Activated T-helper 1 cell treated with anti-CD3 and anti-CD28 coated beads, Interleukin-2, amount 50 U/mL, for 16 hours (primary cell): ENCODE results near the gene MFAP5.
"Not testable (repeated sequence)": the region's sequence is repeated elsewhere in the genome, so short reads cannot be mapped to it uniquely, and the experiment has no call there.

Experiments
- DNase-seq, 2 donors: peaks; one replicate each; pipeline ENCODE4 v3.0.0-alpha.2; 2020; ENCODE audit warnings: low read depth in 1 of 2, low spot score in 1 of 2

The MFAP5 gene

DNA sequence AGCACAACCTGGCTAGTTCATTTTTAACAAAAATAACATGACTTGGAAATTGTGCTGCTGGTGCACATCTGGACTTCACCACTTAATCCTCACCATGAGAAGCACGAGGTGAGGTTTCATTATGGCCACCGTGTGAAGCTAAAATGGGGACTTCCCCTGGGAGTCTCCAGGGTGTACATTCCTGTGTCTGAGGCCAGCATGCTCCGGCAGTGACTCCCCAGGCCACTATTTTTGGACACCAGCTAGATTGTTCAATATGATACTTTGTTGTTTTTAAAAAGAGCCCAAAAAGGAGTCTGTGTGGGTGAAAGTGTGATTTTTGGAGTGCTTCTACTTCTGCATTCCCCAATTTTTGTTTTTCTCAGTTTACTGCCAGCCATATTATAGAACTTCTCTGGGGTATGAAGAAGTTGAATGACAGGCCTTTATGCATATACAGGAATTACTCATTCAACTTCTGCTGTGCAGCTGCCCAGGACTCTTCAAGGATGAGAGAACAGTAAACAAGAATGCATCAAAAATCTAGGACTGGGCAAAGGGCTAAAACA, 33.1 kb downstream of the MFAP5 start:
- DNase-seq: no peak

DNA sequence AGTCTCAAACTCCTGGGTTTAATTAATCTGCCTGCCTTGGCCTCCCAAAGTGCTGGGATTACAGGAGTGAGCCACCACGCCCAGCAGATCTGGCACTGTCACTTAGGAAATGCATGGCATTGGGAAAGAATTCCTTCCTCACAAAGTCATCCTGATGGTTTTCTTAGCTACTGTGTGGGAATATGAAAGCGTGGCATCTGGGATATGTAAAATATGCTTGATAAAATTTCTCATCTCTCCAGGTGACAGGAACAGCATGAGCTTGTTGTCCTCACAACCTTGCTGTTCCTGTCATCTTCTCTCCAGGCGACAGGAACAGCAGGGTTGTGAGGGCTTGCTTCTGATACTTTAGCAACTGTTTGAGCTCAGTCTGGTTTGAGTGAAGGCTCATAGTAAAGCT, 33.9 kb downstream of the MFAP5 start:
- no peak for DNase-seq

DNA sequence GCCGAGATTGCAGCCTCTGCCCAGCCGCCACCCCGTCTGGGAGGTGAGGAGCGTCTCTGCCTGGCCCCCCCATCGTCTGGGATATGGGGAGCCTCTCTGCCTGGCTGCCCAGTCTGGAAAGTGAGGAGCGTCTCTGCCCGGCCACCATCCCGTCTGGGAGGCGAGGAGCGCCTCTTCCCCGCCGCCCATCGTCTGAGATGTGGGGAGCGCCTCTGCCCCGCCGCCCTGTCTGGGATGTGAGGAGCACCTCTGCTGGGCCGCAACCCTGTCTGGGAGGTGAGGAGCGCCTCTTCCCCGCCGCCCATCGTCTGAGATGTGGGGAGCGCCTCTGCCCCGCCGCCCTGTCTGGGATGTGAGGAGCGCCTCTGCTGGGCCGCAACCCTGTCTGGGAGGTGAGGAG, 37.9 kb downstream of the MFAP5 start:
- not testable (repeated sequence) for DNase-seq

DNA sequence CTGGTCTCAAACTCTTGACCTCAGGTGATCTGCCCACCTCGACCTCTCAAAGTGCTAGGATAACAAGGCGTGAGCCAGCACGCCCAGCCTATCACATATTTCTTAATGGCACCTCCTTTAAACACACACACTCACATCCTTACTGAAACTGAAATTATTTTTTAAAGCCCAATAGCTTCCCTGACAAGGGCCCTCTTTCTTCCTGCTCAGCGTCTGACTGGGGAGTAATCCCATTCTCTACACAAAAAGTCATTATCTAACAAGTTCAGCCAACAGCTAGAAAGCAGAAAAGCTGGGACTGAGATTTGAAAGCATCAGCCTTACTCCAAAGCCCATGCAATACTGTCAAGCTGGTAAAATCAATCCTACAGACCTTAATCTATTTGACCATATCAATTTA, 40.0 kb downstream of the MFAP5 start:
- DNase-seq: no peak

DNA sequence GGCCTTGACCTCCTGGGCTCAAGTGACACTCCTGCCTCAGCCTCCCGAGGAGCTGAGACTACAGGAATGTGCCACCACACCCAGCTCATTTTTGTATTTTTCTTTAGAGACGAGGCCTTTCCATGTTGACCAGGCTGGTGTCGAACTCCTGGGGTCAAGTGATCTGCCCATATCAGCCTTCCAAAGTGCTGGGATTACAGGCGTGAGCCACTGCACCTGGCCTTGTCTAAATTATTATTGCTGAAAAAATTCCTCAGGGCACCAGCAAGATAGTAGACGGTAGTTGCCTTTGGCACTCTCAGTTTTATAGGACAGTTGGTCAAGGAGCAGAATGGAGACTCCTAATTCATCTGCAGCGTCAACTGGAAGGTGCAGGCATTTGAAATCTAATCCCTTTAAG, 47.4 kb downstream of the MFAP5 start:
- no peak for DNase-seq

DNA sequence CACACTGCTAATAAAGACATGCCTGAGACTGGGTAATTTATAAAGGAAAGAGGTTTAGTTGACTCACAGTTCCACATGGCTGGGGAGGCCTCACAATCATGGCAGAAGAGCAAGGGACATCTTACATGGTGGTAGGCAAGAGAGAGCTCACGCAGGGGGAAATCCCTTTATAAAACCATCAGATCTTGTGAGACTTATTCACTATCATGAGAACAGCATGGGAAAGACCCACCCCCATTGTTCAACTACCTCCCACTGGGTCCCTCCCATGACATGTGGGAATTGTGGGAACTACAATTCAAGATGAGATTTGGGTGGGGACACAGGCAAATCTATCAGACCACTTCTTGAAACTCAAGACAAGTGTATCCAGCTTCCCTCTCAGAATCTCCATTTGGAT, 48.7 kb downstream of the MFAP5 start:
- DNase-seq: not testable (repeated sequence)

DNA sequence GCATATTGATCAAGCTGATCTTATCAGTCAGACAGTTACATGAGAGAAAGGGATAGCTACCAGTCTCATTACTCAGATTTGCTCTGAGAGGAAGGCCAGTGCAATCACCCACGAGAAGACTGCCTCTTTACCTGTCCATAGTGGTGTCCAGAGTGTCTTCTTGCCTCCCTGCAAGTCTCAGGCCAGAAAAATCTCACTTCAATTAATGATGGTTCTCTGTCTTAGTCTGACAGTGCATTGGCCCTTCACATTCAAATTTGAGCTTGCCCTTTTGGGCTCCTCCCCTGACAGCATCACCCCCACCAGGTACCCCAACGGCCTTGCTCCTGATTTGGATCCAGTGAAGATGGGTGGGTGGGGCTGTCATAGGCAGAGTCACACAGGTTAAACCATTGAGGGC, 50.0 kb downstream of the MFAP5 start, which contains the start of gene AICDA:
TSS of gene AICDA (minus strand) at position 231 of the 400 bp plus-strand sequence. CDS start at position 139, 92 bp downstream.
- no peak for DNase-seq

DNA sequence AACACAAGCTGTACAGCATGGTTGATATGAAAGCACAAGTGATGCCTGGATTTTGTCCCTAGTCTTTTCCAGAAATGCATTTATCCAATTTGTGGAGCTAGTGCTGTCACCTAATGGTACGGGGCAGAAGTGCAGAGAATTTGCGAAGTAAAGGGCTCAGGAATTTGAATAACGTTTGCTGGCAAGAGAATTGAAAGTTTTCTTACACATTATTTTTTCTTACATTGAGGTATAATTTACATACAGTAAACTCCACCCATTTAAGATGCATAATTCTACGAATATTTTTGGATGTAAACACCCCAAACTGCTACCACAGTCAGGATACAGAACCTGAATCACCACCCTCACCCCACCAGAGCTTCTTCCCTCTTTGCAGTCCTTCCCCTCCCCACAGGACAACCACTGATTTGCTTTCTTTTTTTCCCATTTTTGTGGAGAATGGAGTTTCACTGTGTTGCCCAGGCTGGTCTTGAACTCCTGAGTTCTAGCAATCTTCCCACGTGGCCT, 53.5 kb downstream of the MFAP5 start:
- DNase-seq: no peak

DNA sequence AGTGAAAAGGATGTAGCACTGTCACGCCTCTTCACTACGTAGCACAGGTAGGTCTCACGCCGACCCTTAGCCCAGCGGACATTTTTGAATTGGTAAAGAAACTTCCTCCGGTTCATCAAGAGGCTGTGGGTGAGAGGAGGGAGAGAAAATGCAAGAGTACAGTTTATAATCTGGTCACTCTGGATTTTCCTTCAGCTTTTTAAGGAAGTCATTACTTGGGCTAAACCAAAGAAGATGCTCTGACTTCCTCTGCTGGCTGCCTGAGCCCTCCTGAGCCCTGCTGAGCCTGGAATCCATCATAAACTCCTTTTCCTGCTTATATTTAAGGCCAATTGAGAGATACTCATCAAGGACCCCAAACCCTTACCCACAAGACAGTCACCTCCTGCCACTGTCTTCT, 55.7 kb downstream of the MFAP5 start:
- DNase-seq: no peak

DNA sequence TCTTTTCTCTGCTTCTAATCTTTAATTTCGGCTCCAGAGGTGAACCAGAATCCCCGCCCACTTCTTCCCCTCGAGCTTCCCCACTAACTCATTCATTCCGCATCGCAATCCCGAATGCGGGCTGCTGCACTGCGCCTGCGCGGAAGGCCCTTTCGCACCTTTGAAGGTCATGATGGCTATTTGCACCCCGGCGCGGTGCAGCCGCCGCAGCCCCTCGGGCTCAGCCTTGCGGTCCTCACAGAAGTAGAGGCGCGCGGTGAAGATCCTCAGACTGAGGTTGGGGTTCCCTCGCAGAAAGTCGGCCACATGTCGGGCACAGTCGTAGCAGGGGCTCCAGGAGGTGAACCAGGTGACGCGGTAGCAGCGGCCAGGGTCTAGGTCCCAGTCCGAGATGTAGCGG, 57.6 kb downstream of the MFAP5 start:
- DNase-seq: no peak

DNA sequence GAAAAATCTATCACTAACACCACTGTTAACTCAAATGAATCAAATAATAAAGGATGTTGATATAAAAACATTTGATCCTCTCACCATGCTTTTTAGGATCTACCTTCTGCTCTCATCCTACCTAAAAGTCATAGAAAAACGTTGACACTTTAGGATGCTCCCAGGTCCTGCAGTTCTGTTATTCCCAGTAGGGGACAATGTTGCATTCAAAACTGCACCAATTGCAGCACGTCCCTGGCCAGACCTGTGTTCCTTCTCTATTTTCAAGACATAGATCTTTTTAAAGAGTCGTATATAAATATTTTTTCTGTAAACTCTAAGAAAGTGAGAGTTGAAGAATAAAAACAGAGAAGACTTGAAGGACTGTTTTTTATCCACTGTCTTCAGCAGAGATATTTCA, 58.8 kb downstream of the MFAP5 start:
- no peak for DNase-seq

DNA sequence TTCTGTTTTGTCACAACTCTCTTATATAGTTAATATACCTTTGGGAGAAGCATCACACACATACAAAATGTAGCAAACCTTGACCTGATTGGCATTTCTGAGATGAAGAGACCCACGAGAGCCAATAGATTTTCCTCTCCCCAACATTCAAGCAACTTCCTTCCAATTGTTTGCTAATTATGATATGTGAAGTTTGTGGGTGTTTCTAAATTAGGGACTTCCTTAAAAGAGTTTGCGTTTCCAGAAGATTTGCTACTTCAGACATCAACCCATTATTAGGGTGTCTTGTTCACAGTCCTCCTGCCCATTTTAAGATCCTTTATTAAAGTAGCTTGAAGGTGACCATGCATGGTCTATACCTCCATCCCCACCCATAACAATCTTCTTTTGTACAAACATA, 59.3 kb downstream of the MFAP5 start:
- DNase-seq: no peak

DNA sequence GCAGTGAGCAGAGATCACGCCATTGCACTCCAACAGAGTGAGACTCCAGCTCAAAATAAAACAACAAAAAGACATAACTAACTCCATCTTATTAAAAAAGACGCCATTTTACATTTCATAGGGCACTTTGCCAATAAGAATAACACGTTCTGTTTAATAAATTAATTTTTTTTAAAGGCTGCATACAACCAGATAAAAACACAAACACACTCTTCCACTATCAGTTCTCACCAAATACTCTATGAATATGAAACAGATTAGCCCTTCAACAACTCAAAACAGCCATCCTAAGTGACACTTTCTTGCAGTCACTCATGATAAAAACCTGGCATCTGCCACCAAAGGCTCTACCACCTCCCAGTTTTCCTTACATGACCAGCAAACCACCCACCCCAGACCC, 66.1 kb downstream of the MFAP5 start:
- DNase-seq: no peak
